HG03575 (cell line): ENCODE results near the gene MGLL.

Source experiments
- ATAC-seq: cut with Tn5 transposase; IDR thresholded peaks from one replicate; pipeline ENCODE4 v1.9.1; 2021; ENCODE audit not compliant: unreplicated experiment, insufficient number of reproducible peaks, low FRiP score; ENCODE audit errors: extremely low read depth

MGLL gene

DNA sequence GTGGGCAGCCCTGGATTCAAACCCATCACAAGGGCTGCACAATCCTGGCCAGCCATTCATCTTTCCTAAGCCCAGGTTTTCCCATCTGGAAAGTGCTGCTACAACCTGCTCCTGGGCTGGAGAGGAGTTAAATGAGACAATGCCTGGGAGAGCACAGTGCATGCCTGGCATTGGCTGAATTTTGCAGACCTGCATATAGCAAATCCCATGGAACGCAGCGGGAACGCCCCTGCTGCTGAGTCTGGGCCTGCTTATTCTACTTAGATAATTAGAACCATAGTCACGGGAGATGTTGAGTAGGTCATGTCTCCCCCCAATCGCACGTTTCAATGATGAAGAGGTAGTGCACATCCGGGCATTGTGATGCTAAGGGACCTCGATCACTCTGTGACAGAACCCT is 102.9 kb downstream of the MGLL start:
- ATAC-seq: no peak

- ATAC-seq: no peak
Observed at GRCh38 chr3:127718916-127719290, 103.4 kb downstream of the MGLL start.

DNA sequence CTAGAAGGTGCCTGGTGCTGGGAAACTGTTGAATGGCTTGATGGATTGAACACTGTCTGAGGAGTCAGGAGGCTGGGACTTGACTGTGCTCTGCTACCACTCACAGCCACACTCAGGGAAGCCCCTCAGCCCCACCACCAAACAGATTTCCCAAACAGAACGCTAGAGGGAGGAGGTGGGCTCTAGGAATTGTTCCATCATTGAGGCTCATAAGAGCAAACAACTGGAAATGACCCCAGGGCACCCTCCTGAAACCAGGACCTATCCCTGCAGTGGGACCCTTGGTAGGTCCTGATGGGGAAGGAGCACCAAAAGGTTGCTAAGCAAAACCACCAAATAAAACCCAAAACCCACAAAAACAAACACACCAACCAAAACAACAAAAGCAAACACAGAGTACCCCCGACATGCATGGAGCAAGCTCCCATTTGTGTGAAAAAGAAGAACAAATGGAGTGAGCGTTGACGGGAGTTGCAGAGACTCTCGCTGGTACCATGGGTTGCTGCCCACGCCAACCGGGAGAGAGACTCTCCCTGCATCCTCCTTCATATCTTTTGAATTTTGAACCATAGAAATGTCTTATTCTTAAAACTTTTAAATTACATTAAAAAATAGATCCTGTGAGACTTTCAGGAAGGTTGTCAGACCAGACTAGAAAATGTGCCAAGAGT is 103.9 kb downstream of the MGLL start:
- no peak for ATAC-seq

- no peak for ATAC-seq
Observed at GRCh38 chr3:127717357-127718244, 104.7 kb downstream of the MGLL start.

DNA sequence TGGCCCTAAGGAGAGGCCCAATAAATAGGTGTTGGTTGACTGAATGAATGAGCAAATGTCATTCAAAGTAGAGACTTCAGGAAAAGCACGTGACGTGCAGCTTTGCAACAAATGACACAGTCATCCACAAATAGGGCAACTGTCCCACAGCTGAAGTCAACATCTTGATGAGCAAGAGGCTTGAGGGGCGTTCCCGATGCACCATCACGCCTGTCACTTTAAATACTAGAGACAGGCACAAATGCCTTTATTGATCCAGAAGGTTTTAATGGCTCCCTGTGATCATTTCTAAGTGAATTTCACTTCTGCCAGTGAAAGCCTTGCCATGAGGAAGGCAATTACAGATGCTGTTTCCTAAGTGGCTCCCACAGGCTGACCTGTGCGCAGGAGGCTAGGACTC is 105.9 kb downstream of the MGLL start:
- no peak for ATAC-seq

DNA sequence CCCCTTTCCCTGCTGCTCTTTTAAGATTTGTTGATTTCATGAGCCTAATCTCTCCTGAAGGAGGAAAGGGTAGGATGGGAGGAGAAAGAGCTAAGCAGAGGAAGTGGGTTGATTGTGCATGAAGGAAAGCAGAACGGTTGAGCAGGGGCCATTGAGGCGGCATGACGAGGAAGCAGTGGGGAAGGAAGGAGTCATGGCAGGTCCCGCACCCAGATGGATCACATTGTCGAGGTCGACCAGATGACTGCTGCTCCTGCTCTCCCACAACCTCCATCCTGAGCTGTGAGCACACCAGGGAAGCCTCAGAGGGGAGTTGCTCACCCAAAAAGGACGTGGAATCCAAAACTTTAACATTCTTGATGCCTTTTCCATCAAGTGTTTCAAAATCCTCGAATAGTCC is 106.8 kb downstream of the MGLL start:
- no peak for ATAC-seq

- ATAC-seq: no peak
Observed at GRCh38 chr3:127714866-127715265, 107.4 kb downstream of the MGLL start.

DNA sequence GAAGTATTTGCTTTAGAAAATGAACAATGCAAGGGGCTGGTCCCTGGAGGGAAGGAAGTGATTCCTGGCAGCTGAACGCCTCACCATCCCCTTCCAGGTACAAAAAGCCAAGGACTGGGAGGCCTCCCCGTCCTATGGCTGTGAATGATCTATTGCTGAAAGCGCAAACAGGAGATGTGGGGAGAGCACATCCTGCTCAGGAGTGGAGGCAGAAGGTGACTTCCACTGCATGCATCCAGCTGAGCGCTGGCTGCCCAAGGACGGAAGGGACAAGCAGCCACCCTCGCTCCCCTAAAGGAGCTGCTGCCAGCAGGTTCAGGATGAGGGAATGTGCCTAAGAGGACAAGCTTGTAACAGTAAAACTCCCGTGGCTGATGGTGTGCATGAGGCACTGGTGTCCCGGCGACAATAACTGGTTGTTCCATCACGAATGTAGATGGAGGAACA is 108.2 kb downstream of the MGLL start:
- ATAC-seq: no peak

DNA sequence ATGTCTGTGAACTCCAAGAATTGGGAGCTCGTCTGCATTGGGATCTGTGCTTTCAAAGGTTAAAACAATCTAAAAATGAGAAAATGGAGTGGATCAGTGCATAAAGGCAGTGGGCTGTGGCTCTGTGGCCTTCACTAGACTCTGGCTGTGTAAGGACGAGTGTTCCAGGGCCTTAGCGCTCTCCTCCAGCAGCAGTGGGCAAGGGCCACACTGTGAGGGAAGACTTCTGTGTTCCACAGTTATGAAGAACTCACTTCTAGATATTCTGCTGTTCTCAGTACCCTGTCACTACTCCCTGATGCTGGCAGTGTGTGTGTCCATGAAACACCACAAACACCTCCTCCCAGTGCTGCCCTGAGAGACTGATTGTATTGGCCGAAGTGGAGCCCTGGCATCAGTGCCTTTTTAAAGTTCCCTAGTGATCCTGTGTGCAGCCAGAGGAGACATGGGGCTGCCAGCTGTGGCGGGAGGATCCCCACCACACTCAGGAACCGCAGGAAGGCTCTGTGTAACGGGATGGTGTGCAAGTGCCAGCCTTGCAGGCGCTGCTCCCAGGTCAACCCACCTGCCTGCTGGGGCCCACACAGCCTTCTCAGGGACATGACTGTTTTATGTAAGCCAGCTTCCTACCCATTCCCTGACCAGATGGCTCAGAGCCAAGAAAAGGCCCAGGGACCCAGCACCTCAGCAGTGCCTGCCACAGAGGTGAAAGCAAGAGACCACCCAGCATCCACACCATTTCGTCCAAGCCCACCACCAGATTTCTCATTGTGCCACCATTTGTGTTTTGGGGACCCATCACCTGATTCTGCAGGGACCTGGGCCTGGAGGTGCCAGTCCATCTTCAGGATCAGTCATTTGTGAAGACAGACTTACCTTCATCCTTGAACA is 109.2 kb downstream of the MGLL start:
- no peak for ATAC-seq

DNA sequence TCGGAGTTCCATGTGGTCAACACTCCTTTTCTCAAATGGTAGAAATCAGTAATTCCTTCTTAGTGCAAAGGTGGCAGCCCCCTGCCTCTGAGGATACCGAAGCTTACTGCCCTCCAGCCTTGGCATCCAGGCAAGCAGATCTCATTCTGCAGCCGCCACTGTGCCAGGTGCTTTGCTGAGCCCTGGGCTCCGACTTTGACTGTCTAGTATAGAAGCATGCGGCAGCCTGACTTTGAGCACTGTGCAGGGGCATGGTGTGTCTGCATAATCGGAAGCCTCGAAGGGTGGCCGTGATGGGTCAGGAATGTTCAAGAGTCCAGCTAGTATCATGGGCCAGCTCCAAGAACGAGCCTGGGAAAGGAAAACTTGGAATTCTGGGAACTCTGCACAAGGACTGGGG is 109.9 kb downstream of the MGLL start:
- no peak for ATAC-seq

DNA sequence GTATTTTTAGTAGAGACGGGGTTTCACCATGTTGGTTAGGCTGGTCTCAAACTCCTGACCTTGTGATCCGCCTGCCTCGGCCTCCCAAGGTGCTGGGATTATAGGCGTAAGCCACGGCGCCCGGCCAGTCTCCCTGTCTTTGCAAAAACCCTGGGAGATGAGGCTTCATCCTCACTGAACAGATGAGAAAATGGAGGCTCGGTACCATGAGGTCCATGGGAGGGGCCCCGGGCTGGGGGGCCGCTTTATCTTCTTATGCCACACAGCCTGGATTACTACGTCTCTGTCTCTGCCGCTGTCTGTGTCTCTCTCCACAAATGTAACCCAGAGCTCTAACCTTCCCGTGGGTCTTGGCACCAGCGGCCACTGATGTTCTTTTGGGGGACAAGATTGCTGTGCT is 110.4 kb downstream of the MGLL start:
- ATAC-seq: no peak

DNA sequence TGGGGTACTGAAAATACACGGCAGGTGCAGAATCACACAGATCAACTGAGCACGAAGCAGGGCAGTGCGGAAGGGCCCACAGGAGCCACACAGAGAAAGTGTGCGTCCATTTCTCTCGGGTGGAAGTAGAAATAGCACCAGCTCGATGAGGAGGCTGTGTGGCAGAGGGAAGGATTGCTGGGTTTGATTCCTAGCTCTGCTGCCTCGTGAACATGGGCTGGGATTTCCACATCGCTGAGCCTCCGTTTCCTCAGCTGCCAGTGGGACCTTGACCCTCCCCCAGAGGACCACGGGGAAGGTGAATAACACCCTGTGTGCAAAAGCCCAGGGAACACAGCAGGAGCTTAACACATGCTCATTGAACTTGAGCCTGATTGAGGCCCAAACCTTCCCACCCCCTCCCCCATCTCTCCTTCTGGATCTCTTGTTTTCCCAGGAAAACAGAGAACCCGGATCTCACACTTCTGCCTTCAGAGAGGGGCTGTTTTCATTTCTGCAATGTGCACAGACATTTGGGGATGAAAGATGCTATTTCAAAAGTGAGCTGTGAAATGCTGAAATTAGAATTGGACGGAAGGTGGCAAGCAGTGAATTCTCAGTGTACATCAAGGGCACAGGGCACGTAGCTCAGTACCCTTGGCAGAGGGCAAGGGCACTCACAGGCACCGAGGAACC is 111.2 kb downstream of the MGLL start:
- no peak for ATAC-seq

- ATAC-seq: no peak
Observed at GRCh38 chr3:127710155-127710941, 112.0 kb downstream of the MGLL start.

DNA sequence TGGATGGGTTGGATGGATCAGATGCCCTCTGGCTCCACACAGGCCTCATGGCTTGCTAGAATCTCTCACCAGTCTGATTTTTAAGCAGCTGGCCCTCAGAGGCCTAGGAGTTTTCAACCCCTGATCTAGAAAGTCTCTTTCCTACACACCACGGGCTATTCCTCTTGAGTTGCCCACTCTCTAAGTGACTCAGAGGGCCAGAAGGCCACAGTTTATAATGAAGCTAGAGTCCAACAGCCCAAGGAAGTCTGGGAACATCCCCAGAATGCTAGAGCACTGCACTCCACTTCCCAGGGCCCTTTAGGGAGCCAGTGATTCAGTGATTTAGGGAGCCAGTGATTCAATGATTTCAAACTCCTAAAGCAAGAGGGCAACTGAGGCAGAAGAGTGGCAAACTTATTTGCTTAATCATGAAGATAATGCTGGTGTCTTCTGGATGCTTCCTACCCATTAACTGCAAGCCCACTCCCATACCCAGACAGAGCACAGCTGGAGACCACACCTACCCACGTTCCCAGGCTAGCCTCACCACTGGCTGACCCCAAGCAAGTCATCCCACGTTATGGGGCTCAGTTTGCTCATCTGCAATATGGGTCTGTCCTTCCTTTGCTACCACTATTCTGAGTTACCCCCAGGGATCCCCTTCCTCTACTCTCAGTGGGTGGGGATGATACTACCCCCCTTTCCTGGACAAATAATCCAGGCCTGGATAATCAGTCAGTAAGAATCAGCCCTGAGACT is 112.8 kb downstream of the MGLL start:
- no peak for ATAC-seq

GRCh38 chr3:127708837-127709236 is 113.5 kb downstream of the MGLL start:
- no peak for ATAC-seq

- ATAC-seq: no peak
Observed at GRCh38 chr3:127707851-127708411, 114.4 kb downstream of the MGLL start.

DNA sequence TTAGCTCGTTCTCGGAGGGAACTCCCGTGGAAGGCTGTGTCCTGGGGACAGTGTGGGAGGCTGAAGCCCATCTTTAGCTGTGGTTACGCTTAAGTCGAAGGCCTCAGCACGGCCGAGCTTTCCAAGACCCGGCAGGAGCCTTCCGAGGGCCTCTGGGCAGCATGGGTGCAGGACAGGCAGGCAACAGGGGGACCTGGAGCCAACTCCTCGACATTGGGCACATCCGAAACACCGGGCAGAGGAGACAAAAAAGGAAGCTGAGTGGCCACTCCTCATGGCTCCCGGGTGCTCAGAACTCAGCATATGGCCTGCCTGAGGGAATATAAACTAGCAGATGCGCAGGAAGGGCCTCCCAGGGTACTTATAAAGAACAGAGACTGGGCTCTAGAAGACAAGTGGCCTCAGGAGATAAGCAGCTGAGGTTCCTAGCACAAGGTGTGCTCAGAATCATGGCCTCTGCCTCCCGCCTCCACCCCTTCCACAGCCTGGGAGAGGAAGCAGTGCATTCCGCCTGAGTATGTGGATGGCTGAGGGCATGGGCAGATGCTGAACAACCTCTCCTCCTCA is 115.4 kb downstream of the MGLL start:
- ATAC-seq: no peak
